Lower leg skin (tissue), 4 donors: Measurements from ENCODE around the gene TMEM254. TPM values are rescaled to one million over a fixed set of nuclear protein-coding genes. Genes with fewer than 3 reads are reported as not detected.

Source experiments
- DNase-seq, 2 donors: peaks; one replicate each; pipeline ENCODE4 v3.0.0-alpha.2; 2019; ENCODE audit warnings: low spot score in 2 of 2
- H3K4me3 ChIP-seq: fragments of 200-600 bp; sonication (generic); 2 replicates; pipeline ENCODE4 v1.5.1; 2017; ENCODE audit warnings: mild to moderate bottlenecking, low read depth; ENCODE audit not compliant: poor library complexity, severe bottlenecking
- CTCF ChIP-seq, 3 donors: fragments of 450-650 bp; IDR thresholded peaks; one replicate each; pipeline ENCODE4 v1.5.1; 2016; ENCODE audit warnings: antibody characterized with exemption in 3 of 3, mild to moderate bottlenecking in 3 of 3, moderate library complexity in 2 of 3
- POLR2A ChIP-seq, 2 donors: fragments of 450-650 bp; IDR thresholded peaks; one replicate each; pipeline ENCODE4 v1.6.1; 2016 to 2017; ENCODE audit warnings: antibody characterized with exemption in 2 of 2, mild to moderate bottlenecking in 1 of 2, moderate library complexity in 1 of 2
- WGBS, 2 donors: methylation state at CpG; one replicate each; pipeline ENCODE4 v1.1.5; 2018; 5-methylcytosine and 5-hydroxymethylcytosine counted together
- intact Hi-C: fragments of 100-400 bp; cut with DNase I; formaldehyde crosslinking; loops from one replicate; pipeline ENCODE4 v1.15.0; 2023; ENCODE audit warnings: low total_unique reads
- total RNA-seq, 4 donors: library from RNA; depleted of rRNA; stranded (reverse); fragments of >200 nt; gene quantifications; one replicate each; pipeline ENCODE4 v1.1.0, GENCODE V29; 2016

TMEM254 gene
- total RNA-seq, 4 donors from 2014 or later = 30.9 to 74.4 (median 48.6) TPM

- intact Hi-C loops = no loop called here
- H3K4me3 ChIP-seq = no peak overlapping the region
- TF ChIP-seq POLR2A (IDR thresholded peaks at IDR 0.05) = no peak
- no peak for TF ChIP-seq CTCF (IDR thresholded peaks at IDR 0.05)
- 93% methylated on average over 2 of the region's 2 CpGs for WGBS, 2 donors
- DNase-seq = no peak
Measured at GRCh38 chr10:80072584-80072983, 5.9 kb upstream of the TMEM254 start.

GRCh38 chr10:80075781-80076180 lies 2.7 kb upstream of the TMEM254 start:
- intact Hi-C loops = no loop called here
- 100% methylated on average over 1 of the region's 1 CpG for WGBS, 2 donors
- no peak for DNase-seq
- TF ChIP-seq POLR2A (IDR thresholded peaks at IDR 0.05) = no peak
- no peak for TF ChIP-seq CTCF (IDR thresholded peaks at IDR 0.05)
- no peak overlapping the region for H3K4me3 ChIP-seq

- H3K4me3 ChIP-seq = peak overlapping the region; percentile 64
- TF ChIP-seq POLR2A (IDR thresholded peaks at IDR 0.05) = no peak
- TF ChIP-seq CTCF (IDR thresholded peaks at IDR 0.05) = no peak
- WGBS, 2 donors = 35 to 44% methylated on average over 14 of the region's 14 CpGs
- no peak for DNase-seq
- intact Hi-C loops = no loop called here
Measured at GRCh38 chr10:80077869-80078447, 507 bp upstream of the TMEM254 start.

- intact Hi-C loops = no loop called here
- H3K4me3 ChIP-seq = peak overlapping the region; percentile 64
- TF ChIP-seq CTCF (IDR thresholded peaks at IDR 0.05) (no peak), POLR2A (IDR thresholded peaks at IDR 0.05) (no peak)
- no peak for DNase-seq
- WGBS, 2 donors = 2 to 4% methylated on average over 12 of the region's 12 CpGs
Measured at GRCh38 chr10:80079312-80079719, 851 bp downstream of the TMEM254 start.

GRCh38 chr10:80081026-80081425 lies 2.6 kb downstream of the TMEM254 start:
- H3K4me3 ChIP-seq = no peak overlapping the region
- intact Hi-C loops = no loop called here
- DNase-seq = no peak
- no peak for TF ChIP-seq POLR2A (IDR thresholded peaks at IDR 0.05)
- no peak for TF ChIP-seq CTCF (IDR thresholded peaks at IDR 0.05)
- WGBS, 2 donors = 79 to 92% methylated on average over 9 of the region's 9 CpGs
